TTC549 (cell line): ENCODE measurements around the gene UBN1.

Source experiments
- FAIRE-seq: peaks from 2 replicates; lab custom pipeline; 2012; peaks lifted over from hg19 to GRCh38; lab: Jason Lieb, UNC

Gene UBN1

GRCh38 chr16:4846901-4847773 is at the start of gene UBN1, which contains the start of gene GLYR1:
Gene UBN1, plus strand, starts transcription at chr16:4847481. Its CDS starts 5,437 bp downstream, at chr16:4852918.
Gene GLYR1, minus strand, starts transcription at chr16:4847288. Its CDS starts 23 bp downstream, at chr16:4847265.
- FAIRE-seq, result no peak

GRCh38 chr16:4797805-4798252 is 49.5 kb upstream of the UBN1 start:
- FAIRE-seq, result no peak

GRCh38 chr16:4798456-4798855 is 48.8 kb upstream of the UBN1 start:
- FAIRE-seq, result no peak

GRCh38 chr16:4799171-4799855 is 48.0 kb upstream of the UBN1 start:
- no peak for FAIRE-seq

GRCh38 chr16:4800290-4801041 is 46.8 kb upstream of the UBN1 start:
- no peak for FAIRE-seq

- no peak for FAIRE-seq
Observed at GRCh38 chr16:4801051-4801961, 46.0 kb upstream of the UBN1 start.

GRCh38 chr16:4801962-4802658 is 45.2 kb upstream of the UBN1 start, which contains the start of gene ROGDI:
Gene ROGDI, minus strand, starts transcription at chr16:4802633. Its CDS starts 62 bp downstream, at chr16:4802571.
- FAIRE-seq, result no peak

GRCh38 chr16:4802659-4803287 is 44.5 kb upstream of the UBN1 start:
- FAIRE-seq, result no peak

GRCh38 chr16:4803401-4803844 is 43.9 kb upstream of the UBN1 start:
- no peak for FAIRE-seq

GRCh38 chr16:4803898-4804762 is 43.2 kb upstream of the UBN1 start:
- FAIRE-seq, result no peak

- no peak for FAIRE-seq
Observed at GRCh38 chr16:4805231-4805630, 42.0 kb upstream of the UBN1 start.

- FAIRE-seq, result no peak
Observed at GRCh38 chr16:4806280-4806679, 41.0 kb upstream of the UBN1 start.

- no peak for FAIRE-seq
Observed at GRCh38 chr16:4811242-4811641, 36.0 kb upstream of the UBN1 start.

- no peak for FAIRE-seq
Observed at GRCh38 chr16:4811773-4812172, 35.5 kb upstream of the UBN1 start.

GRCh38 chr16:4813251-4814003 is 33.9 kb upstream of the UBN1 start:
- no peak for FAIRE-seq

GRCh38 chr16:4814046-4814445 is 33.2 kb upstream of the UBN1 start:
- no peak for FAIRE-seq

- FAIRE-seq, result no peak
Observed at GRCh38 chr16:4814542-4815173, 32.6 kb upstream of the UBN1 start.

- no peak for FAIRE-seq
Observed at GRCh38 chr16:4820652-4821051, 26.6 kb upstream of the UBN1 start.
